HepG2 (cell line): ENCODE data around the gene SMDT1. TPM values are rescaled to one million over a fixed set of nuclear protein-coding genes. Genes with fewer than 3 reads are reported as not detected.

Experiments
- CBFB ChIP-seq: sonication (generic); formaldehyde crosslinking; IDR thresholded peaks from 2 replicates; pipeline ENCODE4 v1.4.0; 2020; ENCODE audit warnings: missing genetic modification reagents
- CSRNP1 ChIP-seq: sonication (generic); formaldehyde crosslinking; IDR thresholded peaks from 2 replicates; pipeline ENCODE4 v1.8.1; 2023; ENCODE audit warnings: mild to moderate bottlenecking, missing genetic modification reagents
- GATA4 ChIP-seq: sonication (generic); IDR thresholded peaks from 2 replicates; pipeline ENCODE4 v1.6.1; 2016; ENCODE audit warnings: antibody characterized with exemption, low read depth, borderline replicate concordance
- IKZF4 ChIP-seq: sonication (generic); formaldehyde crosslinking; IDR thresholded peaks from 2 replicates; pipeline ENCODE4 v1.5.1; 2020; ENCODE audit warnings: borderline replicate concordance, mild to moderate bottlenecking, low read depth, missing genetic modification reagents; ENCODE audit errors: not compliant biosample characterization
- MYPOP ChIP-seq: sonication (generic); formaldehyde crosslinking; IDR thresholded peaks from 2 replicates; pipeline ENCODE4 v1.8.1; 2023; ENCODE audit warnings: mild to moderate bottlenecking, moderate library complexity, missing genetic modification reagents
- RFX3 ChIP-seq: IDR thresholded peaks from 2 replicates; pipeline ENCODE4 v1.6.1; 2016; ENCODE audit warnings: missing biosample characterization, missing genetic modification reagents
- RNF219 ChIP-seq: sonication (generic); formaldehyde crosslinking; IDR thresholded peaks from 2 replicates; pipeline ENCODE4 v1.5.0; 2020; ENCODE audit warnings: mild to moderate bottlenecking, missing genetic modification reagents
- STAT6 ChIP-seq: sonication (generic); formaldehyde crosslinking; IDR thresholded peaks from 2 replicates; pipeline ENCODE4 v1.4.0; 2020; ENCODE audit warnings: missing genetic modification reagents, mild to moderate bottlenecking, borderline replicate concordance
- THAP7 ChIP-seq: sonication (generic); formaldehyde crosslinking; IDR thresholded peaks from 2 replicates; pipeline ENCODE4 v1.8.1; 2023; ENCODE audit warnings: mild to moderate bottlenecking, missing genetic modification reagents
- ZFP36L1 ChIP-seq: sonication (generic); formaldehyde crosslinking; IDR thresholded peaks from 2 replicates; pipeline ENCODE4 v1.8.0; 2022; ENCODE audit warnings: mild to moderate bottlenecking, missing genetic modification reagents, moderate library complexity
- ZFP62 ChIP-seq: sonication (generic); formaldehyde crosslinking; IDR thresholded peaks from 2 replicates; pipeline ENCODE4 v1.4.0; 2020; ENCODE audit warnings: missing genetic modification reagents
- ZNF225 ChIP-seq: sonication (generic); formaldehyde crosslinking; IDR thresholded peaks from 2 replicates; pipeline ENCODE4 v1.4.0; 2020; ENCODE audit warnings: mild to moderate bottlenecking, missing genetic modification reagents
- ZNF253 ChIP-seq: sonication (generic); formaldehyde crosslinking; IDR thresholded peaks from 2 replicates; pipeline ENCODE4 v1.8.0; 2022; ENCODE audit warnings: mild to moderate bottlenecking, missing genetic modification reagents, borderline replicate concordance
- ZNF263 ChIP-seq: sonication (generic); formaldehyde crosslinking; IDR thresholded peaks from 2 replicates; pipeline ENCODE4 v1.4.0; 2020; ENCODE audit warnings: missing genetic modification reagents
- ZNF563 ChIP-seq: sonication (generic); formaldehyde crosslinking; IDR thresholded peaks from 2 replicates; pipeline ENCODE4 v1.8.0; 2022; ENCODE audit warnings: mild to moderate bottlenecking, moderate library complexity, missing genetic modification reagents
- polyA plus RNA-seq, 8 experiments: library from polyadenylated mRNA; depleted of rRNA in 3 of 8; stranded (reverse) in 7 of 8; unstranded in 1 of 8; fragments of >200 nt; fragmentation: Illumina TruSeq in 4 of 8; extraction: Trizol in 4 of 8; gene quantifications; 2 replicates each; pipeline versions ENCODE4 v1.2.1 to v1.2.3, GENCODE V29; 2011 to 2016; ENCODE audit warnings: low read depth in 4 of 8, missing spikeins in 1 of 8, mixed read lengths in 1 of 8; ENCODE audit not compliant: insufficient read depth in 1 of 8
- total RNA-seq, 5 experiments: library from RNA; depleted of rRNA; stranded (reverse); fragments of >200 nt; fragmentation: Illumina TruSeq; extraction: Trizol; gene quantifications; 2 replicates each; pipeline ENCODE4 v1.2.3, GENCODE V29; 2016; ENCODE audit warnings: low read depth in 1 of 5

SMDT1 gene
- total and polyA plus RNA-seq, 2 of the 13 experiments (the other 11 are each of a cell fraction or from before 2014, with no cell fraction given) = 8.3 to 26.6 TPM

GRCh38 chr22:42090596-42091454 is 11.3 kb downstream of the SMDT1 start, which contains the start of gene NDUFA6 (continued):
- TF ChIP-seq STAT6 (CRISPR knock-in tag) (peak; percentile 64; the same call in 1 of the 2 replicates), ZNF253 (no peak), CSRNP1 (CRISPR knock-in tag) (no peak), RNF219 (CRISPR knock-in tag) (no peak), ZFP62 (CRISPR knock-in tag) (no peak), MYPOP (CRISPR knock-in tag) (peak; percentile 93), ZNF225 (CRISPR knock-in tag) (peak; percentile 90; the same call in 1 of the 2 replicates), ZNF263 (CRISPR knock-in tag) (peak; percentile 44; the same call in 1 of the 2 replicates), ZNF563 (CRISPR knock-in tag) (peak; percentile 28; the same call in 1 of the 2 replicates), IKZF4 (CRISPR knock-in tag) (peak; percentile 79), GATA4 (peak; percentile 62; the same call in 1 of the 2 replicates), CBFB (CRISPR knock-in tag) (peak; percentile 55; the same call in 1 of the 2 replicates), ZFP36L1 (CRISPR knock-in tag) (peak; percentile 96; the same call in 1 of the 2 replicates), THAP7 (no peak), RFX3 (CRISPR knock-in tag) (no peak)
